RKO (cell line): ENCODE results near the gene ESM1.
"Not testable (repeated sequence)": the region's sequence is repeated elsewhere in the genome, so short reads cannot be mapped to it uniquely, and the experiment has no call there.

Experiments used
- DNase-seq: peaks from one replicate; pipeline ENCODE4 v3.0.0-alpha.2; 2016; ENCODE audit warnings: low spot score

Gene ESM1, protein sequence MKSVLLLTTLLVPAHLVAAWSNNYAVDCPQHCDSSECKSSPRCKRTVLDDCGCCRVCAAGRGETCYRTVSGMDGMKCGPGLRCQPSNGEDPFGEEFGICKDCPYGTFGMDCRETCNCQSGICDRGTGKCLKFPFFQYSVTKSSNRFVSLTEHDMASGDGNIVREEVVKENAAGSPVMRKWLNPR

DNA sequence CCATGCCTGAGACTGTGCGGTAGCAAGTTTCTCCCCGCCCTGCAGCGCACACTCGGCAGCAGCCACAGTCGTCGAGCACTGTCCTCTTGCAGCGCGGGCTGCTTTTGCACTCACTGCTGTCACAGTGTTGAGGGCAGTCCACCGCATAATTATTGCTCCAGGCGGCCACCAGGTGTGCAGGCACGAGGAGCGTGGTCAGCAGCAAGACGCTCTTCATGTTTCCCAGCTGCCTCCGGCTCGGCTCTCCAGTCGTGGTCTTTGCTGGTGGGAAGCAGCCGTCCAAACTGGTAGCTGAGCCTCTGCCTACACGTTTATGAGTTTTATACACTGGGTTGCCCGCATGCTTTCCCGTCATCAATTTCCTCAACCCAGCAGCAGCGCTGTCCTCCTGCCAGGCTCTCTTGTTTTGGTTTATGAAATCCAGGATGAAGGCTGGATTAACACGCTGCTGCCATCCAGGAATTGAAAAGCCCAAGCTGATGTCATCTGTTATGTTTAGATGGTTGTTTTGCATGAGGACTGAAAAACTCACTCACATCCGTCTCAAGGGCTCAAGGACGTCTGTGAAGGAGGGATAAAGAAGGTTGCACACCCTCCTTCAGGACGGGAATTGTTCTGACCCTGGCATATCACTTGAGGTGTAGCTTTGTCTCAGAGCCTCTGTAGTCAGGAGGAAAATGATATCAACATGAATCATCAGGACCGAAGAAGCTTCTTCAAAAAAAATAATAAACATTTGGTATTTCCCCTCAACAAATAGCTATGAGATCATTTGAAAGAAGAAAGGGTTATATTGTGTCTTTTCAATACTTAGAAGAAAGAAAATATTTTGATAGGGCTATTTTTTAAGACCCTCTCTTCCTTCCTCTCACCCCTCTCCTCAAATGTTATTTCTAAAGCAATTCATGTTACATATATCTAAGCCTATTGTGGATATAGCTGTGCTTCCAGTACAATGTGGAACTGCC lies at the start of gene ESM1:
TSS of gene ESM1 (minus strand) at position 293 of the 968 bp plus-strand sequence. CDS start at position 217, 76 bp downstream.
- no peak for DNase-seq

DNA sequence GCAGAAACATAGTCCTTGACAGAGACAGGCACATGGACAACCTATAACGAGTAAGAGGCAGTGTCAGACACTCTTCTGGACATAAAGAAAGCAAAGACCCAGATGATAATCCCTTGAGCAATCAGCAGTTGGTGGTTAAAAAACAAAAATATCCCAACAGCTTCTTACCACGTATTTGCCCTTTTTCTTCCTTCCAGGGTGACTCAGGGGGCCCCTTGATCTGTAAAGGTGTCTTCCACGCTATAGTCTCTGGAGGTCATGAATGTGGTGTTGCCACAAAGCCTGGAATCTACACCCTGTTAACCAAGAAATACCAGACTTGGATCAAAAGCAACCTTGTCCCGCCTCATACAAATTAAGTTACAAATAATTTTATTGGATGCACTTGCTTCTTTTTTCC lies 48.2 kb upstream of the ESM1 start:
- no peak for DNase-seq

DNA sequence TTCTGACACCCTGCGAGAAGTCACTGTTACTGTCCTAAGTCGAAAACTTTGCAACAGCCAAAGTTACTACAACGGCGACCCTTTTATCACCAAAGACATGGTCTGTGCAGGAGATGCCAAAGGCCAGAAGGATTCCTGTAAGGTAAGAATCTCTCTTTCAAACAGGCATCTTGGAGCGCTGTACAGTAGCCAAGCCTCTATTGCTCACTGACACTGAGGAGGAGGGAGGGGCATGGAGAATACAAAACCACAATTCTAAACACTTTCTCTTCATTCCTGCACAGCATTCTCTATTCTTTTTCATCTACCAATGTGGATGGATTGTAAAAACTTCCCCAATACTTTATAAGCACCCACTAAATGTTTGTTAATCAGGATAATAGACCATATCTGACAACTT lies 46.1 kb upstream of the ESM1 start:
- DNase-seq = no peak

DNA sequence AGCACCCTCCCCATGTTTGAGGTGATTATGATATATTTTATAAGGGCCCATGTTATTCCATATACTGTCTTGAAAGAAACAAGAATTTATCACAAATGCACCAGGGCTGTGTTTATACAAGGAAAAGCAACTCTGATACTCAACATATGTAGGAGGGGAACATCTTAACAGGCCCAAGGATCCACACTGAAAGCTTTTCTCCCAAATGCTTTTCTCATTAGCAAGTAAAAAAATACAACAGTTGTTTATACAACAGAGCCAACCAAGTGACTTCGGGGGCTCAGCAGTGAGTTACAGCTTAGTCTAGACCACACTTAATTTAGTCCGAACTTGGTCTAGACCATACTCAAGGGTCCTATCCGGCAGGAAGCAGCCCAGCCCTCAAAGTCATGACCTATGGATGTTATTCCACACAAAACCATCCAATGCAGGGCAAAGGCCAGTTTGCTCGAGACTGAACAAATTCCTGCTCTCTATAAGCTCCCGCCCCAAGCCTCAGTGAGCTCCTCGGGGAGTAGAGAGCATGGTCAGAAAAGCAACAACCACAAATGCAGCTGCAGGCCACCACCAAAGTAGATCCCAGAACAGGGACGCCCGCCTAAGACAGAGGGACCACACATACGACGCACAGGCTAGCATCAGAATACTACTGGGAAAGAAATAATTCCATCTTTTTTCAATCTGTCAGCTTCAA lies 45.4 kb upstream of the ESM1 start:
- DNase-seq = no peak

DNA sequence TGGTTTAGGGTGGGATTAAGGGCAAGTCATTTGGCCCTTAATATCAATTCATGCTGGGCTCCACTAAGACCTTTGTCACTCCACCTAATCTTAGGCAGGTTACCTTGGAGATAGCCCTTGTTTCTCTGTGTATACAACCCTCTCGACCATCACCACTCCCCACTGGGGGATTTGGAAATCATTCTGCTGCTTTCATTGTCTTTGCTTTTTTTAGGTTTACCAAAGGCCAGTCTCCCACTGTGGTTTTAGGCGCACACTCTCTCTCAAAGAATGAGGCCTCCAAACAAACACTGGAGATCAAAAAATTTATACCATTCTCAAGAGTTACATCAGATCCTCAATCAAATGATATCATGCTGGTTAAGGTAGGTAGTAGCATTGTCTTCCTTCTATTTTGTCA lies 44.8 kb upstream of the ESM1 start:
- no peak for DNase-seq

DNA sequence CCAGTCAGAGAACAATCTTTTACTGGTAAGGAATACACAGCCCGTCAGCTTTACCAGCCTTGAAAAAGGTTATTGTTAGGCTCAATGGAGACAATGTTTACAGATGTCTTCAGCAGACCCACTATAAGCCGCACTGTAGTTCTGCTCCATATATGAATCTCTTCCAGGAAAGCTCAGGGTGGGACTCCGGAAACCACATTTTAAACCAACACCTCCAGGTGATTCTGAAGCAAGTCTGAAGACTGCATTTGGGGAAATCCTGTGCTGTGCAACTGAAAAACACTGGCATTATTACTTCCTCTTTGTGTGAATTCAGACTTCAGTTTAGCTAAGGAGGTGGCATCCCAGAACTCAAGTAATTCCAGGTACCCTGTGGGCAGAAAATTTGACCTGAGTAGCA lies 42.2 kb upstream of the ESM1 start:
- DNase-seq = no peak

DNA sequence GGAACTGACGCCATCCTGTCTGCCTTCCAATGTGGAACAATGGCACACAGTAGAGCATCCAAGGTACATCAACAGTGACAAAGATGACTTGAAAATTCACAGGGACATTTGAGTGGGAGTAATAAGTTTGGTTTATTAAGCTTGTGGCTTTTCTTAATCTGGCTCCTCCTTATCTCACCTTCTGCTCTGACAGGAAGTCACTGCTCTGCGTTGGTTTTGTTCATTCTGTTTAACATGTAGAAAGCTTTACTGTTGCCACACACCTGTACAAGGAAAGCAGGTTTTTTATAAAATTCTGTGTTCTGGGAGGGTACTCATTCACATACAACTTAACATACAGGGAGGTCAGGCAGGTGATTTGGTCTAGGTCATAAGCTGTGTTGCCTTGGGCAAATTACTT lies 37.1 kb upstream of the ESM1 start:
- no peak for DNase-seq

DNA sequence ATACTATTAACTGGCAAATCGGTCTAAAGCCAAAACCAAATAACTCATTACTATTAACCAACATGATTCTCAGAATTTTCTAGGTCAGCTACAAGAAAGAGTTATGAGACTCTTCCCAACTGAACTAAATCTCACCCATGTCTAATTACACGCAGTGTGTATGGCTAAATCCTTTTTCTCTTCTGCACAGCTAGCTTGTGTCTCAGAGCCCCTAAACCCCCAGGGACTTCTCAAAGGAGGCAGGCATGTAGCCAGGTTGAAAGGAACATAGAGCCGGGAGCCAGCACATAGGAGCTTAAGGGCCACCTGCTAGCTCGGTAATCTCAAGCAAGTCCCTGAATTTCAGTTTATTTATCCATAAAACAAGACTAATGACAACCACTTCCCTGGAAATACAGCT lies 36.4 kb upstream of the ESM1 start:
- DNase-seq = no peak

DNA sequence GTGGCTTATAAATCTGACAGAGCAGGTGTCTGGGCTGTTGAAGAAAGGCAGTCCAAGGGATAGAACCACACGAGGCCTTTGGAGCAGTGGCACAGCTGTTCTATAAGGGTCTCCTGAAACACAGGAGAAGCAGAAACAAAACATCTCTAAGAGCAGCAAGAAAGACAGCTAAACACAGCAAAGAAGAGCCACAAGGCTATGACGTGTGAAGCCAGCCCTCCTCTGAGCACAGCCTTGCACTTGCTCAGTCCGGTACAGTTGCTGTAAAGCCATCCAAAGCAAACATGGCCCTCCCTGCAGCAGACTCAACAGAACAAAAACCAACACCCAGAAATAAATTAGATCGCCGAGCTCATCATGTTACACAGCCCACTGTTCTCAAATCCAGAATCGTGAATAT lies 36.0 kb upstream of the ESM1 start:
- no peak for DNase-seq

DNA sequence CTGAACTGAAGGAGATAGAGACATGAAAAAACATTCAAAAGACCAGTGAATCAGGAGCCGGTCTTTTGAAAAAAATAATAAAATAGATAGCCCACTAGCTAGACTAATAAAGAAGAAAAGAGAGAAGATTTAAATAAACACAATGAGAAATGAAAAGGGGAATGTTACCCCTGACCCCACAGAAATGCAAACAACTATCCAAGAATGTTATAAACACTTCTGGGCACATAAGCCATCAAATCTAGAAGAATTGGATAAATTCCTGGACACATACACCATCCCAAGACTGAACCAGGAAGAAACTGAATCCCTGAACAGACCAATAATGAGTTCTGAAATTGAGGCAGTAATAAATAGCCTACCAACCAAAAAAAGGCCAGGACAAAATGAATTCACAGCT lies 24.8 kb upstream of the ESM1 start:
- DNase-seq = not testable (repeated sequence)

DNA sequence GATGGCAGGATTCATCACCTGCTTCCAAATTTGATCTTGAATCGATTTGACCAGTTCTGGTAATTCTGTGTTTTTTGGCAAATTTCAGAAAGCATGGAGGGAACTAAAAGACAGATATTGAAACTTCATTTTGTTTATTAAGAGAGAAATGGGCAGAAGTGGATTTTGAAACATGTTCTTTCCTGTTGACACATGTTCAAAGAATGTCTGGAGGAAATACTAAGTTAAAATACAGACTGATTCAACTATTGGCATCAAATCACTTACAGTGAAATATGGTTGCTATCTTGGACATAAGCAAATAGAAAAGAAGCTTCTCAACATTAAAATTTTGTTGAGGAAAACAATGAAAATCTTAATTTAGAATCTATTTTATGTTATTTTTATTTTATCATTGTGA lies 19.3 kb upstream of the ESM1 start:
- DNase-seq = no peak

DNA sequence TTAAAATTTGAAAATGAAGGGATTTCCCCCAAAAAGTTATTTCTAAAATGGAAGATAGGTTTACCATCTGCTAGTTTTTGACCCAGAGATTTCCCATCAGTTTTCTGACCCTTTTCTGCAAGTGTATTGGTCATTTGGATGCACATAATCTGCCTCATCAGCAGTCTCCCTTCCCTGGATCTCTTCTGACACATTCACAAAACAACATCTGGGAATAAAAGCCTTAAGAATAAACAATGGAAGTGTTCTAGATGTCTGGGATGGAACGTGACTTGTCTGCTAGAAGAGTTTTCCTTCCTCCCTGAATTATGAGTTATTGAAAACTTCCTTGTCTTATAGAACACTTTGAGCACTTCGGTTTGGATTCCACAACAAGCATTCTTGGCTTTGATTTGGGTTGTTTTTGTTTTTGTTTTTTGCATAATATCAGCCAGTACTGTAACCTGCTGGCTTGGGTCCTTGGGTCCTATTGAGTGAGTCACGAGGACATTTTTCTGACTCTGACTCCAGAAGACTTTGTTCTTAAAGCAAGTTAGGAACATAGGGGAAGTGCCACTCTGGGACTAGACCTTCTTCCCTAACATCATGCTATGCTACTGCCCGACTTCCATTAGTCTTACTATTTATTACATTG lies 18.2 kb upstream of the ESM1 start:
- DNase-seq = no peak

DNA sequence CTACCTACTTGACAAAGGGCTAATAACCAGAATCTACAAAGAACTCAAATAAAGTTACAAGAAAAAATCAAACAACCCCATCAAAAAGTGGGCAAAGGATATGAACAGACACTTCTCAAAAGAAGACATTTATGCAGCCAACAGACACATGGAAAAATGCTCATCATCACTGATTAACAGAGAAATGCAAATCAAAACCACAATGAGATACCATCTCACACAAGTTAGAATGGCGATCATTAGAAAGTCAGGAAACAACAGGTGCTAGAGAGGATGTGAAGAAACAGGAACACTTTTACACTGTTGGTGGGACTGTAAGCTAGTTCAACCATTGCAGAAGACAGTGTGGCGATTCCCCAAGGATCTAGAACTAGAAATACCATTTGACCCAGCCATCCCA lies 16.8 kb upstream of the ESM1 start:
- not testable (repeated sequence) for DNase-seq

DNA sequence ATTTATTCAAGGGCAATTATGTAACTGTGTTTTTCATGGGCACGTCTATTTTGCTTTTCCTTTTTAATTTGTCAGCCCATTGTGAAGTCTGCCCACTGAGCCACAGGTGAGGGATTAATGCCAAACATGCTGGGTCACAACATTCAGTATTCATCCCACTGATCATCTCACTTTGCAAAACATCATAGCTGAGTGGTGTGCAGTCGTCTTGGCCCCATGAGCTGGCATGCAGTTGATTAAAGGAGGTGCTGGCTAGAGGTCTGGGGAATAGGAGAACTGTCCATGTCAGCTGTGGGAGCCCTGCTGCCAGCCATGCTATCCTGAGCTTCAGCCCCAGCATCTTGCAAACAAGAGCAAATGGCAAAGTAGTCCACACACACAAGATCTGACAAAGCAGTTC lies 11.7 kb upstream of the ESM1 start:
- no peak for DNase-seq

DNA sequence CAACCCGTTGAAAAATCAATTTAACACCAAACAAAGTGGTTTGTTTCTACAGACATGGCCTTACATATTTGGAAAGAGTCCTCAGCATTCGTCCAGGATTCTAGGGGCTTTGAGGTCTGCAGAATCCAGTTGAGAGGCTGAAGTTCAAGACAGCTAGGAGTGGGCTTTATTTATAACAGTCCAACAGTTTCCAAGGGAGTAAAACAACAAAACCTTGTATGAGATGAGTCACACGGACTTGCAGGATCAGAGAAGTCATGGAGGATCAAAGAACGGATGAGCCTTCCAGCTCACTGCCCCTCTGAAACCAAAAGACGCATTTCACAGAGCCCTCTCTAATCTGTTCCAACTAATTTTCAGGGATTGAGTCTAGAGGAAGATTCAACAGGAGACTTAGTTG lies 11.1 kb upstream of the ESM1 start:
- DNase-seq = no peak

DNA sequence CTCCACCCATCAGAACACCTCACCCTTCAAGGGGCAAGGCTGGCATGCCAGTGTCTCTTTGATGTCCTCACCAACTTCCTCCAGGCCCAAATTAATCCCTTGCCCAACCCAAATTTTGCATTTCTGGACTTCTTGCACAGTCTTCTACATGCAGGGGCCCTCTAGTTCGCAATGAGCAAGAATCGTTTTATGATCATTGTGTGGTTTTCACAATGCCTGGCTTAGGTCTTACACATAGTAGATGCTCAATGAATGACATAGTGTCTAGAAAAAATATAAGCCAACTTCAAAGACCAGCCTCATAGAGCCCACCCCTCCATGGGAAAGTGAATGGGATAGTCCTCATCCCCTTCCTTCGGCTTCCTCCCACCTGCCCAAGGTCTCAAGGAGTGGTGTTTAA lies 9.8 kb upstream of the ESM1 start:
- no peak for DNase-seq

DNA sequence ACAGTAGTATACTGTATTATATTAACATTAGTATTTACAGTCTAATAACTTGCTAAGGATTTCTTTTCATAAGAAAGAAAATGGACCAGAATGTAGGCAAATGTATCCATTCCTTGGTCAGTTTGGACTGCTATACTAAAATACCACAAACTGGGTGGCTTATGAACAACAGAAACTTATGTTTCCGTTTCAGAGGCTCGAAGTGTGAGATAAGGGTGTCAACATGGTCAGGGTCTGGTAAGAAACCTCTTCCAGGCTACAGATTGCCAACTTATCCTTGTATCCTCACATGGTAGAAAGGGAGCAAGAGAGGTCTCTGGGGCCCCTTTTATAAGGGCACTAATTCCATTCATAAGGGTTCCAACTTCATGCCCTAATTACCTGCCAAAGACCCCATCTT lies 9.2 kb upstream of the ESM1 start:
- DNase-seq = no peak

DNA sequence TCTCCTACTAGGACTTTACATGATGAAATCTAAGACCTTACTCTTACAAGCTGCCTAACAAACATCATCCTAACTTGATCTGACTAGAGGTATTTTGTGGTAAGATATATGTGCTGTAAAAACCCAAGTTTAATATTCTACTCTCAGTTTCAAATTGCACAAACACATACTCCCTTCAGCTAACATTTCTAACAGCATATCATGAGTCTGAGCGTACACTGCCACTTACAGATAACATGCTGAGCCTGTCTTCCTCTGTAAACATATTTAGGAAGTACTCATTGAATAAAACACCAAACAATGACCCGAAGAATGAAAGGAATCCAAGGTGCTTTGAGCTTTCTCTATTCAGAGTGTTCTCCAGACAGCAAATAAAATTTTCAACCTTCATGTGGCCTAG lies 7.9 kb upstream of the ESM1 start:
- no peak for DNase-seq

DNA sequence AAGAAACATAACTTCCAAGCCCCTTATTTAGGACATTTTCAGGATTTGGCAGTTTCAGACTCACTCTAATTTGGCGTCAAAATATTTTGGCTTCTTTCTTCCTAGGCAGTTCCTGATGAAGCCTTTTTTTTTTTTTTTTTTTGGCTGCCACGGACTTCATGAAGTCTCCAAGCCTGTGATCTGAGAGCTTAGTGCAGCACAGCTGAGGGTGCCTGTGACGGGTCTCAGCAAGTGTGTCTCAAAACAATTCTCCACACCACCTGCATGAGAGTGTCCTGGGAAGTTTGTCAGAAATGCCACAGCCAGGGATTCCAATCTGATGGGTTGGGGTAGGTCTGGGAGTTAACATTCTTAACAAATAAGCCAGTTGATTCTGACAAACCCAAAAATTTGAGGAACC lies 6.0 kb upstream of the ESM1 start:
- no peak for DNase-seq

DNA sequence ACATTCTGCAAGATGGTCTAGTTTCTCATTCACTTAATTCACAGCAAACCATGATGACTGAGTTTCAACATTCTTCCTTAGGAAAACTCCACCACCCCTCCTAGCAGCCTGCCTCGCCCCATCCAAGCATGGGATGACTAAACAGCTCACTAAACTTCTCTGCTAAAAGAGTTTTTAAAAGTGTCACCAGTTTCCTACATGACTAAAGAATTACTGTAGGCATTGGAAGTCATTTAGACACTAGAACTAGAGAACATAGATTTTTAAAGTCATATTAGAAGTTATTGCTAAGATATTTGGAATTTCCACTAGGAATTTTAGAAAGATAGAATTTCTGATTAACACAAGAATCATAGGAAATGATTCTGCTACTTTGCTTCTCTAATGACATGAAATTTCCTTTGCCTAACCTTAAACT lies 5.5 kb upstream of the ESM1 start:
- peak; percentile 11 for DNase-seq

DNA sequence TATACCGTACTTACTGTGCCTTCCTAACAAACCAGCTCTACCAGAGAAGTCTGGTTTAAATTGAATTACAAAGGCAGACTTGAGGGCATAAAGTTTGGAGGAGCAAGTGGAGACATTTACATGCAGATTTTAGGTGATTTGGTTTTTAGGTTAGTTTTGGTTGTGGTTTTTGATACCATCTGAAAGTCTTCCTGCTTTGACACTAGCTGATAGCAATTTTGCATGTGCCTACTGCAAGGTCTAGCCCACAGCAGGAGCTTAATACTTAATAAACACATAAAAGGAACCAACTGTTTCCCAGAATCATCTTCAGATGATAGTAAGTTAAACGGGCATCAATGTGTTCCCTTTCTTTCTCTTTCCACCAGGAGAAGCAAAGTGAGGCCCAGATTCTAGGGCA lies 3.4 kb upstream of the ESM1 start:
- DNase-seq = no peak

DNA sequence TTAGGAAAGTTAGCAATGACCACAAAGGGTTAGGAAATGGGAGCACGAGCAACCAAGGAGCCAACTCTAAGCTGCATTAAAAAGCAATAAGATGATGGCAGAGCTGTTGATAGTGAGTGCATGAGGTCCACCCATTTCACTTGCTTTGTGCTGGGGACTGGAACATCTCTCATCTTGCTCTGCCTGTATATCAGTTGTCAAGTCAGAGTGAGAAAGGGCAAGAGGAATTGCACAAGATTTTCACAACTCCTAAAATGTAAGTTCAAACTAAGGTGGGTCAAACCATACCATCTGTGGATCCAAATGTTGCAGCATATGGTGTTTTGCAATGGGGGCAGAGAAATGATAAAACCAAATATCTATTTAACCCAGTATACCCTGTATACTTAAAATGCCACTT lies 2.8 kb upstream of the ESM1 start:
- DNase-seq = no peak

DNA sequence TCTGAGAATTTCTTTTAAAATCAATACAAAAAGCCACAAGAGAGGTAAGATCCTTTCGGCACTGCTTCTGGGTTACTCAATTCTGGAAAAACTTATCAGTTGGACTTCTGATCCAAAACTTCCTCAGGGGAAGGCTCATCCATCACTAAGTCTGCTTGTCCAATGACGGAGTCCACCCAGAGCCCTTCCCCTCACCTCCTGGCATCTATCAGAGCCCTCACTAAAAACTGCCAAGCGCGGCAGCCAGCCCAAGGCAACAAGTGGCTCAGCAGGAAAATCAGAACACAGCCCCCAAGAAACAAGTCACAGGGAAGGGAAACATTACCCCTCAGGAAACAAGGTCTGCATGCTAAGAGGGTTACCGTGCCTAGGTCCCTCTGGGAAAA lies 869 bp upstream of the ESM1 start:
- no peak for DNase-seq
